Measurements from ENCODE around the gene EDN2. TPM values are rescaled to one million over a fixed set of nuclear protein-coding genes. Genes with fewer than 3 reads are reported as not detected.

EDN2 gene
- total and polyA plus RNA-seq, 2 of the 8 experiments (the other 6 are each of a cell fraction or from before 2014, with no cell fraction given), result 0.32 to 0.39 TPM

DNA sequence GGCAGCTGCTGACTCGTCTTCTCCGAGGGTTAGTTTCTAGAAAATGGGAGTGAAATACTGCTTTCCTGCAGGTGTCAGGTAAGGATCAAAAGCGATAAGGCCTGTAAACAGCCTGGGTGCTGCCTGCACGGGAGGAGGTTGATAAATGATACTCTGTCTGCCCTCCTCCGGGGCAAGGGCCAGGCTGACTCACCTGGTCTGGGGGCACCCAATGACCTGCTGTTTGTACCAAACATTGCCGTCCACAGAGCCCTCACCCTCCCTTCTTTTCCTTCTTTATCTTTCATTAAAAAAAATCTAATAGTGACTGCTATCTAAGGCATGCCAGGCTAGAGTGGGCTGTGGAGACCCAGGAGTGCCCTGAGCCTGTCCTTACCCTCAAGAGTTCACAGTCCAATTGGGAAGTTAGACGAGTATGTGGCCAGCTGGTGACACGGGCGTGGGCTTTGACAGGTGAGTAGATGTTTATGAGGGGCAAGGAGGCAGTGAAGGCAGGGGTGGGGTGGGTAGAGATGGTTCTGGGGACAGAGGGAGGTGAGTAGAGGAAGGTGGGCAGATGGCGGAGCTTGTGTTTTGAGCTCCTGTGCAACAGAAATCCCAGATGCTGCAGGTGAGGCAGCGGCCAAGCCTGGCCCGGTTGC lies 16.2 kb downstream of the EDN2 start (continued):
- TF ChIP-seq SIN3A (conservative IDR thresholded peaks at IDR 0.05 in 1 of 2, IDR thresholded peaks at IDR 0.05 in 1 of 2; ENCODE audit: low read depth in 1 of 2, low read length in 2 of 2) (no peak), PHF8 (conservative IDR thresholded peaks at IDR 0.05; ENCODE audit: low read depth, low read length) (no peak), POLR2A (IDR thresholded peaks at IDR 0.05; ENCODE audit: control extremely low read depth in 1 of 2, low read depth in 2 of 2, low read length in 2 of 2) (no peak)
